Liver (tissue), 9 donors: ENCODE data around the gene ADAMTS16. TPM values are rescaled to one million over a fixed set of nuclear protein-coding genes. Genes with fewer than 3 reads are reported as not detected.

Experiments used
- DNase-seq: peaks from one replicate; pipeline ENCODE4 v3.0.0-alpha.2; 2017; ENCODE audit warnings: low spot score
- H3K27ac ChIP-seq, 2 donors: one replicate each; pipeline ENCODE4 v1.7.0; 2013; ENCODE audit warnings: inconsistent platforms in 2 of 2, low read length in 2 of 2, control low read depth in 1 of 2, low read depth in 1 of 2, mild to moderate bottlenecking in 1 of 2
- H3K27me3 ChIP-seq, 4 donors: one replicate each; pipeline versions ENCODE4 v1.6.1 to v1.7.0; 2013; ENCODE audit warnings: low read length in 3 of 4, inconsistent platforms in 1 of 4, mild to moderate bottlenecking in 1 of 4, moderate library complexity in 1 of 4; ENCODE audit not compliant: control insufficient read depth in 4 of 4, insufficient read depth in 4 of 4
- H3K36me3 ChIP-seq, 4 donors: one replicate each; pipeline versions ENCODE4 v1.6.1 to v1.7.0; 2013; ENCODE audit warnings: low read length in 3 of 4, mild to moderate bottlenecking in 3 of 4, low read depth in 1 of 4, moderate library complexity in 1 of 4; ENCODE audit not compliant: control insufficient read depth in 4 of 4, insufficient read depth in 3 of 4
- H3K4me1 ChIP-seq, 4 donors: one replicate each; pipeline versions ENCODE4 v1.6.1 to v1.7.0; 2013; ENCODE audit warnings: low read length in 3 of 4, mild to moderate bottlenecking in 3 of 4, moderate library complexity in 1 of 4; ENCODE audit not compliant: control insufficient read depth in 4 of 4, insufficient read depth in 4 of 4
- H3K4me3 ChIP-seq, 3 donors: one replicate each; pipeline versions ENCODE4 v1.6.1 to v1.7.0; 2013; ENCODE audit warnings: low read length in 3 of 3, control low read depth in 1 of 3, low read depth in 1 of 3, mild to moderate bottlenecking in 1 of 3
- H3K9ac ChIP-seq, 2 donors: one replicate each; pipeline ENCODE4 v1.7.0; 2013; ENCODE audit warnings: low read length in 2 of 2, mild to moderate bottlenecking in 2 of 2, moderate library complexity in 2 of 2, control low read depth in 1 of 2, low read depth in 1 of 2
- H3K9me3 ChIP-seq, 4 donors: one replicate each; pipeline versions ENCODE4 v1.6.1 to v1.7.0; 2013; ENCODE audit warnings: low read length in 3 of 4; ENCODE audit not compliant: control insufficient read depth in 4 of 4
- EGR1 ChIP-seq, 2 donors: IDR thresholded peaks; 2 replicates each; pipeline ENCODE4 v1.6.1; 2016 to 2018; ENCODE audit warnings: antibody characterized with exemption in 2 of 2, low read depth in 2 of 2
- FOXA1 ChIP-seq: IDR thresholded peaks from 2 replicates; pipeline ENCODE4 v1.6.1; 2016; ENCODE audit warnings: antibody characterized with exemption
- FOXA2 ChIP-seq: IDR thresholded peaks from 2 replicates; pipeline ENCODE4 v1.6.1; 2016; ENCODE audit warnings: antibody characterized with exemption
- GABPA ChIP-seq, 2 donors: IDR thresholded peaks in 1 of 2; conservative IDR thresholded peaks in 1 of 2; 2 replicates each; pipeline ENCODE4 v1.6.1; 2016; ENCODE audit warnings: antibody characterized with exemption in 2 of 2, mild to moderate bottlenecking in 1 of 2, moderate library complexity in 1 of 2
- HNF4A ChIP-seq, 2 donors: conservative IDR thresholded peaks; 2 replicates each; pipeline ENCODE4 v1.6.1; 2016; ENCODE audit warnings: antibody characterized with exemption in 2 of 2, mild to moderate bottlenecking in 2 of 2
- HNF4G ChIP-seq: IDR thresholded peaks from 2 replicates; pipeline ENCODE4 v1.6.1; 2016; ENCODE audit warnings: antibody characterized with exemption
- JUND ChIP-seq, 2 donors: IDR thresholded peaks; 2 replicates each; pipeline ENCODE4 v1.6.1; 2016; ENCODE audit warnings: antibody characterized with exemption in 2 of 2
- RAD21 ChIP-seq, 2 donors: IDR thresholded peaks; 2 replicates each; pipeline ENCODE4 v1.6.1; 2016; ENCODE audit warnings: antibody characterized with exemption in 2 of 2, mild to moderate bottlenecking in 2 of 2
- RXRA ChIP-seq, 2 donors: IDR thresholded peaks; 2 replicates each; pipeline ENCODE4 v1.6.1; 2017 to 2018; ENCODE audit warnings: antibody characterized with exemption in 2 of 2, mild to moderate bottlenecking in 1 of 2
- SP1 ChIP-seq: IDR thresholded peaks from 2 replicates; pipeline ENCODE4 v1.6.1; 2018; ENCODE audit warnings: antibody characterized with exemption, mild to moderate bottlenecking
- TAF1 ChIP-seq: conservative IDR thresholded peaks from 2 replicates; pipeline ENCODE4 v1.6.1; 2016; ENCODE audit warnings: antibody characterized with exemption, mild to moderate bottlenecking
- YY1 ChIP-seq: IDR thresholded peaks from 2 replicates; pipeline ENCODE4 v1.6.1; 2016; ENCODE audit warnings: antibody characterized with exemption, mild to moderate bottlenecking
- WGBS: extraction: QIAGEN DNeasy Blood & Tissue Kit; methylation state at CpG from one replicate; pipeline ENCODE4 v1.1.7; 2013; 5-methylcytosine and 5-hydroxymethylcytosine counted together
- polyA plus RNA-seq, 2 donors: library from polyadenylated mRNA; stranded (reverse) in 1 of 2; unstranded in 1 of 2; fragments of 200-250 nt in 1 of 2; fragments of >200 nt in 1 of 2; fragmentation: Nextera tagmentation in 1 of 2; extraction: Ambion mirVana in 1 of 2; gene quantifications; one replicate each; pipeline versions ENCODE4 v1.2.1 to v1.2.3, GENCODE V29; 2013 to 2015
- total RNA-seq, 2 donors: library from RNA; depleted of rRNA; stranded (reverse); fragments of >200 nt; gene quantifications; one replicate each; pipeline ENCODE4 v1.2.3, GENCODE V29; 2014
- TF ChIP-seq, protein P1 (sequence below): IDR thresholded peaks from 2 replicates; pipeline ENCODE4 v1.6.1; 2016; ENCODE audit warnings: antibody characterized with exemption
- TF ChIP-seq, protein P2 (sequence below): IDR thresholded peaks from 2 replicates; pipeline ENCODE4 v1.6.1; 2016; ENCODE audit warnings: antibody characterized with exemption
- TF ChIP-seq, protein P3 (sequence below): IDR thresholded peaks from 2 replicates; pipeline ENCODE4 v1.6.1; 2016; ENCODE audit warnings: antibody characterized with exemption, mild to moderate bottlenecking
- TF ChIP-seq, protein P4 (sequence below): IDR thresholded peaks from 2 replicates; pipeline ENCODE4 v1.6.1; 2016; ENCODE audit warnings: antibody characterized with exemption
- TF ChIP-seq, protein P5 (sequence below): fragments of 150-350 bp; IDR thresholded peaks from 2 replicates; pipeline ENCODE4 v1.5.1; 2017; ENCODE audit warnings: improper control_type of control experiment, low read depth, low read length; ENCODE audit not compliant: missing input control
- donor health status: healthy.
- donor health status: healthy.
- donor health status: healthy.
- donor health status: healthy.
- donor health status: healthy.

Gene ADAMTS16
- total and polyA plus RNA-seq, 4 donors: under 0.01 to 0.84 TPM; not detected in 2

DNA sequence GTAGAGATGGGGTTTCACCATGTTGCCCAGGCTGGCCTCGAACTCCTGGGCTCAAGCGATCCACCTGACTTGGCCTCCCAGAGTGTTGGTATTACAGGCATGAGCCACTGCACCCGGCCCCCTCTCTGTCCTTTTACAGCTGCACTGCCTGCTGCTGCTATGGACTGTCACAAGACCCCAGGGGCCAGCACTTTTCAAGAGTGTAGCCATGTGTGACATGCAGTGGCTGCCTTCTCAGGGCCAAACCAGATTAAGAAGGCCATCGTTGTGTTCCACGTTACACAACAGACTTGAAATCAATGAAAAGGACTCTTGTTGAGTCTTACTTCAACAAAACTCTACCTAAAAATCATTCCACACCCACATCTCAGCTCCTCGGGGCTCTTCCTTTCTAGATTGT lies 203.4 kb downstream of the ADAMTS16 start:
- no peak for DNase-seq
- Histone ChIP-seq H3K9ac (no peak overlapping the region), H3K27ac (no peak overlapping the region), H3K36me3 (no peaks in the 10 kb centered on the region), H3K4me3 (no peak overlapping the region), H3K27me3 (no peaks in the 10 kb centered on the region), H3K4me1 (no peaks in the 10 kb centered on the region), H3K9me3 (no peaks in the 10 kb centered on the region)
- no peak for TF ChIP-seq HNF4A (conservative IDR thresholded peaks at IDR 0.05)
- WGBS: 91% methylated on average over 6 of the region's 6 CpGs

DNA sequence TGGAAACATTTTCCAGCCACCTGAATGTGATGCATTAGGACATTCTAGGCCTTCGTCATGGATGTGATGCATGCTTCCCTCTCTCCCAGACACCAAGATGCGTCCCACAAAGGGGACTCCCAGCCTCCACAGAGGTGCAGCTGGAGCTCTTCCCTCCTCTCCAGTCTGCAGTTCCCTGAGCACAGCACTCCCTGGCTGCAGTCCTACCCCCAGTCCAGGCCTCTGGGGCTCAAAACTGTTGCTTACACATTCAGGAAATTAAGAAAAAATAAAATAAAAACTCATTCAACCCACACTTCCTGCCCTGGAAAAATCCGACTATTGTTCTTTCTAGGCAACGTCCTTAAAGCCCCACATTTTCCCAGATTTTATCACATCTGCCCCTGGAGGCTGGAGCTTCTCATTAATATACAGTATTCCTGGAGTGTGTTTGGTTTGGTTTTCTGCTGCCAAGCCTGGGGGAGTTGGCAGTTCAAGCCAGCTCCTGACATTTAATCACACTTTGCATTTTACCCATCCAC lies 204.0 kb downstream of the ADAMTS16 start:
- no peaks in the 10 kb centered on the region for H3K36me3 ChIP-seq
- no peak overlapping the region for H3K9ac ChIP-seq
- no peaks in the 10 kb centered on the region for H3K4me1 ChIP-seq
- H3K4me3 ChIP-seq: no peak overlapping the region
- DNase-seq: no peak
- H3K9me3 ChIP-seq: no peaks in the 10 kb centered on the region
- no peaks in the 10 kb centered on the region for H3K27me3 ChIP-seq
- H3K27ac ChIP-seq: no peak overlapping the region
- no peak for TF ChIP-seq SP1
- no peak for TF ChIP-seq TAF1
- no peak for TF ChIP-seq JUND (IDR thresholded peaks at IDR 0.05)
- TF ChIP-seq, protein P1, sequence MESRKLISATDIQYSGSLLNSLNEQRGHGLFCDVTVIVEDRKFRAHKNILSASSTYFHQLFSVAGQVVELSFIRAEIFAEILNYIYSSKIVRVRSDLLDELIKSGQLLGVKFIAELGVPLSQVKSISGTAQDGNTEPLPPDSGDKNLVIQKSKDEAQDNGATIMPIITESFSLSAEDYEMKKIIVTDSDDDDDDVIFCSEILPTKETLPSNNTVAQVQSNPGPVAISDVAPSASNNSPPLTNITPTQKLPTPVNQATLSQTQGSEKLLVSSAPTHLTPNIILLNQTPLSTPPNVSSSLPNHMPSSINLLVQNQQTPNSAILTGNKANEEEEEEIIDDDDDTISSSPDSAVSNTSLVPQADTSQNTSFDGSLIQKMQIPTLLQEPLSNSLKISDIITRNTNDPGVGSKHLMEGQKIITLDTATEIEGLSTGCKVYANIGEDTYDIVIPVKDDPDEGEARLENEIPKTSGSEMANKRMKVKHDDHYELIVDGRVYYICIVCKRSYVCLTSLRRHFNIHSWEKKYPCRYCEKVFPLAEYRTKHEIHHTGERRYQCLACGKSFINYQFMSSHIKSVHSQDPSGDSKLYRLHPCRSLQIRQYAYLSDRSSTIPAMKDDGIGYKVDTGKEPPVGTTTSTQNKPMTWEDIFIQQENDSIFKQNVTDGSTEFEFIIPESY: no peak
- no peak for TF ChIP-seq FOXA2
- WGBS: 77% methylated on average over 4 of the region's 4 CpGs

DNA sequence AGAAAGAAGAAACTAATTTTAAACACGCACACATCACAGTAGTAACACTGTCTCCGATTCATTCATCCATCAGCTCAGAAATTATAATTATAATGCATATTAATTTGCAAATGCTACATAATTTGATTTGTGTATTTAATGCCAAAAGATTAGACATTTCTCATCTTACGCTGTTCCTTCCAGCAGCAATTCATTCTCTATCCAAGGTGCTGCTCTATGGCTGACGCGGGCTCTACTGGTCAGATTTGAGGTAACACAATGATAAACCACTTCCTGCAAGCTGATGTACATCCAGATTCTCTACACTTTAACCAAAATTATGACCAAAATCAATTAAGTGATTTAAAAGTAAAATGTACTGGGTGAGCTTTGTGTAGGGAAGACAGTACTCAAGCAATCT lies 204.5 kb downstream of the ADAMTS16 start:
- Histone ChIP-seq H3K27me3 (no peaks in the 10 kb centered on the region), H3K4me1 (no peaks in the 10 kb centered on the region), H3K9me3 (no peaks in the 10 kb centered on the region), H3K36me3 (no peaks in the 10 kb centered on the region), H3K9ac (no peak overlapping the region), H3K27ac (no peak overlapping the region), H3K4me3 (no peak overlapping the region)
- TF ChIP-seq JUND (IDR thresholded peaks at IDR 0.05): no peak
- TF ChIP-seq EGR1 (IDR thresholded peaks at IDR 0.05; ENCODE audit: low read depth in 2 of 2): no peak
- 73% methylated on average over 5 of the region's 5 CpGs for WGBS
- DNase-seq: no peak

DNA sequence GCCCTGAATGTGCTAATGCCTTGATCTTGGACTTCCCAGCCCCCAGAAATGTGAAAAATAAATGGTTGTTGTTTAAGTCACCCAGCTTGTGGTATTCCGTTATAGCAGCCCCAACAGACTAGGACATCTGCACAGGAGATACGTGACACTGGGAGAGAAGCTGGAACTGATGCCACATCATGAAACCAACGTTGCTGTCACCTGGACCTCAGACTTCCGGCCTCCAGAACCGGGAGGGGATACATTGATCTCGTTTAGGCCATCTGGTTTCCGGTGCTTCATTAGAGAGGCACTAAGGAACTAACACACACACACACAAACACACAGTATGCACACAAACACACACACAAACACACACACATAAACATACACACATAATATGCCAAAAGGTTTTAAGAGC lies 207.3 kb downstream of the ADAMTS16 start:
- no peak for TF ChIP-seq FOXA2
- TF ChIP-seq SP1: no peak
- no peak for TF ChIP-seq YY1
- TF ChIP-seq, protein P2, sequence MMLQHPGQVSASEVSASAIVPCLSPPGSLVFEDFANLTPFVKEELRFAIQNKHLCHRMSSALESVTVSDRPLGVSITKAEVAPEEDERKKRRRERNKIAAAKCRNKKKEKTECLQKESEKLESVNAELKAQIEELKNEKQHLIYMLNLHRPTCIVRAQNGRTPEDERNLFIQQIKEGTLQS: no peak
- TF ChIP-seq RXRA (IDR thresholded peaks at IDR 0.05): no peak
- TF ChIP-seq, protein P3, sequence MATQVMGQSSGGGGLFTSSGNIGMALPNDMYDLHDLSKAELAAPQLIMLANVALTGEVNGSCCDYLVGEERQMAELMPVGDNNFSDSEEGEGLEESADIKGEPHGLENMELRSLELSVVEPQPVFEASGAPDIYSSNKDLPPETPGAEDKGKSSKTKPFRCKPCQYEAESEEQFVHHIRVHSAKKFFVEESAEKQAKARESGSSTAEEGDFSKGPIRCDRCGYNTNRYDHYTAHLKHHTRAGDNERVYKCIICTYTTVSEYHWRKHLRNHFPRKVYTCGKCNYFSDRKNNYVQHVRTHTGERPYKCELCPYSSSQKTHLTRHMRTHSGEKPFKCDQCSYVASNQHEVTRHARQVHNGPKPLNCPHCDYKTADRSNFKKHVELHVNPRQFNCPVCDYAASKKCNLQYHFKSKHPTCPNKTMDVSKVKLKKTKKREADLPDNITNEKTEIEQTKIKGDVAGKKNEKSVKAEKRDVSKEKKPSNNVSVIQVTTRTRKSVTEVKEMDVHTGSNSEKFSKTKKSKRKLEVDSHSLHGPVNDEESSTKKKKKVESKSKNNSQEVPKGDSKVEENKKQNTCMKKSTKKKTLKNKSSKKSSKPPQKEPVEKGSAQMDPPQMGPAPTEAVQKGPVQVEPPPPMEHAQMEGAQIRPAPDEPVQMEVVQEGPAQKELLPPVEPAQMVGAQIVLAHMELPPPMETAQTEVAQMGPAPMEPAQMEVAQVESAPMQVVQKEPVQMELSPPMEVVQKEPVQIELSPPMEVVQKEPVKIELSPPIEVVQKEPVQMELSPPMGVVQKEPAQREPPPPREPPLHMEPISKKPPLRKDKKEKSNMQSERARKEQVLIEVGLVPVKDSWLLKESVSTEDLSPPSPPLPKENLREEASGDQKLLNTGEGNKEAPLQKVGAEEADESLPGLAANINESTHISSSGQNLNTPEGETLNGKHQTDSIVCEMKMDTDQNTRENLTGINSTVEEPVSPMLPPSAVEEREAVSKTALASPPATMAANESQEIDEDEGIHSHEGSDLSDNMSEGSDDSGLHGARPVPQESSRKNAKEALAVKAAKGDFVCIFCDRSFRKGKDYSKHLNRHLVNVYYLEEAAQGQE: no peak
- TF ChIP-seq, protein P4, sequence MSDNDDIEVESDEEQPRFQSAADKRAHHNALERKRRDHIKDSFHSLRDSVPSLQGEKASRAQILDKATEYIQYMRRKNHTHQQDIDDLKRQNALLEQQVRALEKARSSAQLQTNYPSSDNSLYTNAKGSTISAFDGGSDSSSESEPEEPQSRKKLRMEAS: no peak
- no peak for TF ChIP-seq EGR1 (IDR thresholded peaks at IDR 0.05; ENCODE audit: low read depth in 2 of 2)
- no peak for TF ChIP-seq TAF1
- TF ChIP-seq HNF4G: no peak
- no peak for TF ChIP-seq FOXA1
- TF ChIP-seq, protein P5, sequence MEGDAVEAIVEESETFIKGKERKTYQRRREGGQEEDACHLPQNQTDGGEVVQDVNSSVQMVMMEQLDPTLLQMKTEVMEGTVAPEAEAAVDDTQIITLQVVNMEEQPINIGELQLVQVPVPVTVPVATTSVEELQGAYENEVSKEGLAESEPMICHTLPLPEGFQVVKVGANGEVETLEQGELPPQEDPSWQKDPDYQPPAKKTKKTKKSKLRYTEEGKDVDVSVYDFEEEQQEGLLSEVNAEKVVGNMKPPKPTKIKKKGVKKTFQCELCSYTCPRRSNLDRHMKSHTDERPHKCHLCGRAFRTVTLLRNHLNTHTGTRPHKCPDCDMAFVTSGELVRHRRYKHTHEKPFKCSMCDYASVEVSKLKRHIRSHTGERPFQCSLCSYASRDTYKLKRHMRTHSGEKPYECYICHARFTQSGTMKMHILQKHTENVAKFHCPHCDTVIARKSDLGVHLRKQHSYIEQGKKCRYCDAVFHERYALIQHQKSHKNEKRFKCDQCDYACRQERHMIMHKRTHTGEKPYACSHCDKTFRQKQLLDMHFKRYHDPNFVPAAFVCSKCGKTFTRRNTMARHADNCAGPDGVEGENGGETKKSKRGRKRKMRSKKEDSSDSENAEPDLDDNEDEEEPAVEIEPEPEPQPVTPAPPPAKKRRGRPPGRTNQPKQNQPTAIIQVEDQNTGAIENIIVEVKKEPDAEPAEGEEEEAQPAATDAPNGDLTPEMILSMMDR: no peak
- TF ChIP-seq GABPA (IDR thresholded peaks at IDR 0.05 in 1 of 2, conservative IDR thresholded peaks at IDR 0.05 in 1 of 2): no peak
- TF ChIP-seq RAD21 (IDR thresholded peaks at IDR 0.05): no peak
- no peak for TF ChIP-seq JUND (IDR thresholded peaks at IDR 0.05)
- Histone ChIP-seq H3K4me1 (no peaks in the 10 kb centered on the region), H3K4me3 (no peak overlapping the region), H3K9ac (no peak overlapping the region), H3K9me3 (no peaks in the 10 kb centered on the region), H3K27ac (no peak overlapping the region), H3K27me3 (no peaks in the 10 kb centered on the region), H3K36me3 (no peaks in the 10 kb centered on the region)
- 93% methylated on average over 7 of the region's 7 CpGs for WGBS
- no peak for DNase-seq
